ENCODE results near the gene ARHGAP42. TPM values are rescaled to one million over a fixed set of nuclear protein-coding genes. Genes with fewer than 3 reads are reported as not detected.
A peak's percentile ranks its signal among the peaks of the same experiment; 100 is the strongest.

Gene ARHGAP42
- polyA plus RNA-seq, 1 donor (not counting 4 experiments of a cell fraction or from before 2014, with no cell fraction given): 5.5 TPM

GRCh38 chr11:100774859-100775258 lies 87.8 kb downstream of the ARHGAP42 start:
- FAIRE-seq: no peak
- H3K27ac ChIP-seq (ENCODE audit: control insufficient read depth, insufficient read depth, low read length): no peak overlapping the region

GRCh38 chr11:100776212-100776896 lies 89.3 kb downstream of the ARHGAP42 start:
- H4K20me1 ChIP-seq (ENCODE audit: control insufficient read depth, extremely low read depth, insufficient read depth, low read length): no peaks in the 10 kb centered on the region
- H3K4me1 ChIP-seq (ENCODE audit: control insufficient read depth, extremely low read depth, insufficient read depth, low read length): peaks cover 40% of the 10 kb centered on the region
- H3K9ac ChIP-seq (ENCODE audit: control insufficient read depth, extremely low read depth, insufficient read depth, low read length): peak overlapping the region; percentile 73
- no peak overlapping the region for H2AFZ ChIP-seq (ENCODE audit: control insufficient read depth, low read length)
- peak; percentile 77 for FAIRE-seq
- TF ChIP-seq CTCF (optimal IDR thresholded peaks at IDR 0.05 in 1 of 3, IDR thresholded peaks at IDR 0.05 in 1 of 3, conservative IDR thresholded peaks at IDR 0.05 in 1 of 3; ENCODE audit: extremely low read depth in 1 of 3, insufficient read depth in 2 of 3, low read length in 3 of 3): no peak
- TF ChIP-seq EZH2 (IDR thresholded peaks at IDR 0.05; ENCODE audit: low read length): no peak
- peak overlapping the region in 2 of 3 experiments; percentile 7 to 54 for H3K4me3 ChIP-seq (ENCODE audit: control insufficient read depth in 2 of 3, extremely low read depth in 1 of 3, insufficient read depth in 2 of 3, low read depth in 1 of 3, low read length in 3 of 3)
- H3K9me1 ChIP-seq (ENCODE audit: control insufficient read depth, extremely low read depth, insufficient read depth, low read length): no peaks in the 10 kb centered on the region
- no peaks in the 10 kb centered on the region for H3K36me3 ChIP-seq (ENCODE audit: control insufficient read depth in 2 of 2, extremely low read depth in 1 of 2, insufficient read depth in 2 of 2, low read length in 2 of 2)
- no peaks in the 10 kb centered on the region for H3K27me3 ChIP-seq (ENCODE audit: control insufficient read depth, extremely low read depth, insufficient read depth, low read length)
- peak; percentile 53 for DNase-seq (ENCODE audit: low read depth, low spot score)
- H3K27ac ChIP-seq (ENCODE audit: control insufficient read depth, insufficient read depth, low read length): peak overlapping the region; percentile 95
- dilution Hi-C loops (cut with MboI; ENCODE audit: extremely low pct_ligation_motif_present, low sequenced_read_pairs): no loop called here
- peak overlapping the region; percentile 91 for H3K4me2 ChIP-seq (ENCODE audit: control insufficient read depth, extremely low read depth, insufficient read depth, low read depth, low read length)
- peaks cover 2% of the 10 kb centered on the region for H3K79me2 ChIP-seq (ENCODE audit: control insufficient read depth, insufficient read depth, low read length)
- H3K9me3 ChIP-seq (ENCODE audit: control insufficient read depth, low read depth, low read length): no peaks in the 10 kb centered on the region

More at GRCh38 chr11:100774859-100775258, 87.8 kb downstream of the ARHGAP42 start:
- peaks cover 26% of the 10 kb centered on the region for H3K4me1 ChIP-seq (ENCODE audit: control insufficient read depth, extremely low read depth, insufficient read depth, low read length)
- H3K9me1 ChIP-seq (ENCODE audit: control insufficient read depth, extremely low read depth, insufficient read depth, low read length): no peaks in the 10 kb centered on the region
- H3K79me2 ChIP-seq (ENCODE audit: control insufficient read depth, insufficient read depth, low read length): no peaks in the 10 kb centered on the region
- H3K9me3 ChIP-seq (ENCODE audit: control insufficient read depth, low read depth, low read length): no peaks in the 10 kb centered on the region
- no peaks in the 10 kb centered on the region for H4K20me1 ChIP-seq (ENCODE audit: control insufficient read depth, extremely low read depth, insufficient read depth, low read length)
- H3K4me3 ChIP-seq (ENCODE audit: control insufficient read depth in 2 of 3, extremely low read depth in 1 of 3, insufficient read depth in 2 of 3, low read depth in 1 of 3, low read length in 3 of 3): no peak overlapping the region
- TF ChIP-seq CTCF (optimal IDR thresholded peaks at IDR 0.05 in 1 of 3, IDR thresholded peaks at IDR 0.05 in 1 of 3, conservative IDR thresholded peaks at IDR 0.05 in 1 of 3; ENCODE audit: extremely low read depth in 1 of 3, insufficient read depth in 2 of 3, low read length in 3 of 3) (no peak), EZH2 (IDR thresholded peaks at IDR 0.05; ENCODE audit: low read length) (no peak)
- dilution Hi-C loops (cut with MboI; ENCODE audit: extremely low pct_ligation_motif_present, low sequenced_read_pairs): no loop called here
- no peaks in the 10 kb centered on the region for H3K27me3 ChIP-seq (ENCODE audit: control insufficient read depth, extremely low read depth, insufficient read depth, low read length)
- no peaks in the 10 kb centered on the region for H3K36me3 ChIP-seq (ENCODE audit: control insufficient read depth in 2 of 2, extremely low read depth in 1 of 2, insufficient read depth in 2 of 2, low read length in 2 of 2)
- H2AFZ ChIP-seq (ENCODE audit: control insufficient read depth, low read length): no peak overlapping the region
- no peak for DNase-seq (ENCODE audit: low read depth, low spot score)
- H3K9ac ChIP-seq (ENCODE audit: control insufficient read depth, extremely low read depth, insufficient read depth, low read length): no peak overlapping the region
- H3K4me2 ChIP-seq (ENCODE audit: control insufficient read depth, extremely low read depth, insufficient read depth, low read depth, low read length): no peak overlapping the region
